Putamen (tissue), 1 donor: ENCODE measurements around the gene DYNC2H1.
"Not testable (repeated sequence)": the region's sequence is repeated elsewhere in the genome, so short reads cannot be mapped to it uniquely, and the experiment has no call there.

Experiments
- DNase-seq: peaks from one replicate; pipeline ENCODE4 v3.0.0-alpha.2; 2016; ENCODE audit warnings: low spot score

Gene DYNC2H1

GRCh38 chr11:103108933-103109817 lies at the start of gene DYNC2H1:
TSS of gene DYNC2H1 (plus strand) at chr11:103109426. CDS start at chr11:103109575, 149 bp downstream.
- DNase-seq: peak; percentile 88

DNA sequence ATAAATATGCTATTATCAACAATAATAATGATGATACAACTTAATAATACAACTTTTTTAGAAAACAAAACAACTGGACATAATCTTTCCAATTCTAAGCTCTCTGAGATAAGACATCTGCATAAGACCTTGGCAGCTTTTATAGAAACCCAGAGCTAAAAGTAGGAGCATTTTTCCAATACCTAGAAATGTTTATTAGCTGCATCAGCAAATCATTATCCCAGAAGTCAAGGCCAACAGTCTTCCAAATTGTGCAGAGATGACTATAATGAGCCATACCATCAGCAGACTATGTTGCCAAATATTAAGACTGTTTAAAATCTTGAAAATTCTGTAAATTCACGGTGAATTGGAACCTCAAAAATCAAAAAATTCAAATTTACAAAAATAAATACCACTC lies 47.6 kb upstream of the DYNC2H1 start:
- no peak for DNase-seq

DNA sequence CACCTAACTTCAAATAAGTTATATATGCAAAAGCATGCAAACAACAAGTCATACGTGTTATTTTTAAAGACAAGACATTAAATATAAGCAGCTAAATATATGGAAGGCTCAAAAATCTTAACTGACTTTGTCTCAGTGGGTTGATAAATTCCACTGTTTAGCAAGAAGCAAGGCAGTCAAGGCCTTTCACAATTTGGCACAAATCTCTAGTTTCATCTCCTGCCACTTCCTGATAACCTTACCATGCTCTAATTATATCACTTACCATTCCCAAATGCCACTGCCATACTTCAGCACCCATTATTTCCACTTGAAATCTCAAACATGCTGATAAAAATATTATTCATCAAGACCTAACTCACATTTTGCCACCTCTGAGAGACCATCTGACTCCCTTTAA lies 42.1 kb upstream of the DYNC2H1 start:
- DNase-seq: no peak

GRCh38 chr11:103069367-103069766 lies 39.9 kb upstream of the DYNC2H1 start:
- DNase-seq: no peak

DNA sequence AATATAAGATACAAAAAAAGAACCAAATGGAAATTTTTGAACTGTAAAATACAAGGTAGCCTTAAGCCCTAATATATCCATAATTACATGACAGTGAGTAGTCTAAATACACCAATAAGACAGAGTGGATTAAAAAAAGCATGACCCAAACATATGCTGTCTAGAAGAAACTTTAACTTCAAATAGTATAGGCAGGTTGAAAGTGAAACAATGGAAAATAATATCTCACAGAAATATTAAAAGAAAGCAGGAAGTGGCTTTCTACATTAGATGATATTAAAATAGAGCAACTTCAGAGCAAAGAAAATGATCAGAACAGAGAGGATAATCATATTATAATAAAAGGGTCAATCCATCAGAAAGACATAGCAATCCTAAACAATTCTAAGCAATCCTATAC lies 39.1 kb upstream of the DYNC2H1 start:
- DNase-seq: no peak

DNA sequence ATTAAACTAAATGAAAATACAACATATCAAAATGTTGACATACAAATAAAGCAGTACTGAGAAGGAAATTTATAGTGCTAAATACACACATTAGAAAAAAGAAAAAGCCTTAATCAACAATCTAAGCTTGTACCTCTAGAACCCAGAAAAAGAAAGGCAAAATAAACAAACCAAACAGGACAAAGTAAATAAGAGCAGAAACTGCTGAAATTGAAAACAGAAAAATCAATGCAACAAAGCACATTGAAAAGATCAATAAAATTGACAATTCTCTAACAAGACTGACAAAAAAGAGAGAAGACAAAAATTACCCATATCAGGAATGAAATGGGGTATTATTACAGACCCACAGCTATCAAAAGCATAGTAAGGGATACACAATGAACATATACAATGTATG lies 38.2 kb upstream of the DYNC2H1 start:
- no peak for DNase-seq

DNA sequence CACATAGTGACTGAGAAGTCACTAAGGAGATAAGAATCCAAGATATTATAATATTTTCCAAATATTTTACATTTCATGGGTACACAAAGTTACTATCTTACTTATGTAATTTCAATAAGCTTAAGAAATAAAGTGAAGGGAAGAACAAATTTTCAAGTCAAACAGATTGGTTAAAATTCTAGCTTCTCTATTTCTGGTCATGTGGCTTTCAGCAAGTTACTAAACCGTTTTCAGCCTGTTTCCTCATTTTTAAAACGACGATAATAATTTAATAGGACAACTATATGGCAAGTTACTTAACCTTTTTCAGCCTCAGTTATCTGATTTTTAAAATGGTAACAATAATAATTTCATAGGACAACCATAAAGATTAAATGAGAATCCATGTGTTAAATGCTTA lies 32.9 kb upstream of the DYNC2H1 start:
- no peak for DNase-seq

- DNase-seq: no peak
Observed at GRCh38 chr11:103077554-103077953, 31.7 kb upstream of the DYNC2H1 start.

- DNase-seq: no peak
Observed at GRCh38 chr11:103078710-103079109, 30.5 kb upstream of the DYNC2H1 start.

GRCh38 chr11:103079833-103080232 lies 29.4 kb upstream of the DYNC2H1 start:
- DNase-seq: no peak

DNA sequence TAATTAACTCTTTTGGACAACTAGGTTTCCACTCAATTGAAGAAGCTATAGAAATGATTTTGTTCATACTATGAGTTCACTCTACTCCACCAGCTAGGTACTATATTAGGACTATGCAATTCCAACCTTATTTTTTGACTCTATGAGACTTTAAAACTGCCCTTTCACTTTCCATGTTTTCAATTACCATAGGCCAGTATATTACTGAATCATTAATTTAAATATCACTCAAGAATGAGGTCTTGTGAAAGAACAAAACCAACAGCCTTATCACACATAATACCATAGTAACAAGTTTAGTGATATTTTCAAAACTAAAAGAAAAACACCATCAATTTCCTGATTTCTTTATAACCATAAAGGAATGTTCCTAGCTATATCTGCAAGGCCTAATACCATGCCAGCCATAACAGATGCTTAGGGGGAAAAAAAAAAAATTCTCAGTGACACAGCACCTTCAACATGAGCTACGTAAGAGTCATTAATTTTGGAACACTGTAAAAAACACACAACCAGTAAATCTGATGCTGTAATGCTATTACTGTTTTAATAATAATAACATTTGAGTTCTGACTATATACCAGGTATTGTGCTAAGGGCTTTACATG lies 23.4 kb upstream of the DYNC2H1 start:
- DNase-seq: no peak

DNA sequence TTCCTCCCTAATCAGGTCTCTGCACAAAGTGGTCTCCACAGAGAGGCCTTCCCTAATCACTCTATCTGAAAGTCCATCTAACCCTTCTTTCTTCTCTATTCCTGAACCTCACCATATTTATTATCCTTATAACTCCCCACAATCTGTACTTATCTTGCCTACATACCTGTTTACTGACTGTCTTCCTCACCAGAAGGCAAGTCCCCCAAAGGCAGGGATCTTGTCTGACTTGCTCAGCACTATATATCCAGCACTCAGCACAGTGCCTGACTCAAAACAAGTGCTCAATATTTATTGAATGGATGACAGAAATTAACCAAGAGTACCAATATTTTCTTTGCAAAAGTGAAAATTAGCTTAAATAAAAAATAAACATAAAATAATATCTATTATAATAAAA lies 22.8 kb upstream of the DYNC2H1 start:
- no peak for DNase-seq

- no peak for DNase-seq
Observed at GRCh38 chr11:103091064-103091800, 18.0 kb upstream of the DYNC2H1 start.

- DNase-seq: peak; percentile 94
Observed at GRCh38 chr11:103091801-103092524, 17.3 kb upstream of the DYNC2H1 start, which contains the start of gene DCUN1D5. TSS of gene DCUN1D5 (minus strand) at chr11:103092160. CDS start at chr11:103091872, 288 bp downstream.

DNA sequence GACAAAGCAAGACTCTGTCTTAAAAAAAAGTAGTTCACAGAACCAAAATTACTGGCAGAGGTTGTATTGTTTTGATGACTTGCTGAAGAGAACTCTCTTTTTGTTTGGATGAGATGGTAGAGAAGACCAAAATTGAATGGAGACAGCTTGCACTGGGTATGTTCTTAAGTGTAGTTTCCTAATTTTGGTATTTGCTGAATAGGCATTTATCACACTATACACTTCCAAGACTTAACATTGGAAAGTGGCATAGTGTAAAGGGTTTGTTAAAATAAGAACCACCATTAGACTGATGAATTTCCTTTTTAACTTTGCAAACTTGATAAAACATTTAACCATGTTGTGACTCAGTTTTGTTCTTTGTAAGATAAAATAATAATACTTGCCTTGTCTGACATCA lies 11.9 kb upstream of the DYNC2H1 start:
- DNase-seq: no peak

GRCh38 chr11:103109818-103110388 lies 677 bp downstream of the DYNC2H1 start:
- DNase-seq: no peak

GRCh38 chr11:103110391-103110790 lies 1.2 kb downstream of the DYNC2H1 start:
- no peak for DNase-seq

- no peak for DNase-seq
Observed at GRCh38 chr11:103111400-103111799, 2.2 kb downstream of the DYNC2H1 start.

DNA sequence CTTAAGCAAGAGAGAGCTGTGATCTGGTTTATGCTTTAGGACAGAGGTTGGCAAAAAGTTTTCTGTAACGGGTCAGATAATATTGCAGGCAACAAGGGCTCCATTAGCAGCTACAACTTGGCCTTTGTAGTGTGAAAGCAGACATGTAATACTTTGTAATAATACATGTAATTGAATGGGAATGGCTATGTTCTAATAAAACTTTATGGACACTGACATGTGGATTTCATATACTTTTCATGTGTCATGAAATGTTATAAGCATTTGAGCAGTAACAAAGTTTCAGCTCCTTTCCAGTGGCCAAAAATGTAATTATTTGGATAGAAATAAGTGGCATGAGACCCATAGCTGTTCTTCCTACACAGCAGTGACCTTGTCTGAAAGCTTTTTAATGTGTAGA lies 3.1 kb downstream of the DYNC2H1 start:
- DNase-seq: no peak

DNA sequence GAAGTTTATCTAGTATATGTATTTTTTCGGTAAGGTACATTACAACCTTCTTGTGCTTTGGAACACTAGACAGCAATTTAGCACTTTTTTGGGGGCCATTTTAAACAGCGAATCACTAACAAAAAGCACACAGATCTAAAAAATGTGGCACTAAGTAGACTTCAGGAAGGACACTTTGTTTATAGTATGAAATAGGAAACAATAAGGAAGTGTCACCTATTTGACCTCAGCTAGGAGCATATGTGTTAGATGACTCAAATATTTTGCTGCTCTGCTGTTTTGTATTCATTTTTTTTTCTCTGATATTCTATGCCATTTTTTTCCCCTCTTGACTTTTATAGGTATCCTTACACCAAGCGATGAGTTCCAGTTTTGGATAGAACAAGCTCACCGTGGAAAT lies 5.6 kb downstream of the DYNC2H1 start:
- no peak for DNase-seq

GRCh38 chr11:103125462-103125861 lies 16.2 kb downstream of the DYNC2H1 start:
- DNase-seq: no peak

- not testable (repeated sequence) for DNase-seq
Observed at GRCh38 chr11:103141986-103142385, 32.8 kb downstream of the DYNC2H1 start.
